GM12878 (cell line): ENCODE measurements around the gene MED31. TPM values are rescaled to one million over a fixed set of nuclear protein-coding genes. Genes with fewer than 3 reads are reported as not detected.

Experiments used
- ATAC-seq: fragments of 200-7000 bp; cut with Tn5 transposase; 3 replicates; pipeline ENCODE4 v1.9.1; 2020; ENCODE audit warnings: mild to moderate bottlenecking, moderate library complexity
- BruUV-seq: library from RNA; stranded (reverse); fragments of 400-500 nt; replicated peaks from 2 replicates; lab custom pipeline; 2021; lab: Mats Ljungman, UMichigan
- CTCF ChIA-PET: fragments of 300-600 bp; sonication (Branson Sonifier 250); formaldehyde crosslinking; extraction: SDS; loops from one replicate; lab custom pipeline; 2021; ENCODE audit warnings: inconsistent platforms; lab: Yijun Ruan, JAX
- POLR2A ChIA-PET: fragments of 350-600 bp; formaldehyde crosslinking; extraction: SDS; loops from one replicate; lab custom pipeline; 2021; ENCODE audit warnings: inconsistent platforms; lab: Charles Lee
- RAD21 ChIA-PET: fragments of 300-600 bp; sonication (Branson Sonifier 250); formaldehyde crosslinking; loops from one replicate; lab custom pipeline; 2023; ENCODE audit warnings: antibody characterized with exemption; ENCODE audit not compliant: unreplicated experiment; lab: Charles Lee
- SMC1A ChIA-PET: fragments of 300-600 bp; sonication (Branson Sonifier 250); formaldehyde crosslinking; loops from one replicate; lab custom pipeline; 2023; ENCODE audit not compliant: unreplicated experiment, uncharacterized antibody; lab: Charles Lee
- DNase-seq: peaks from one replicate; pipeline ENCODE4 v3.0.0-alpha.2; 2011; ENCODE audit warnings: low read depth, low spot score
- FAIRE-seq: peaks from 3 replicates; lab custom pipeline; 2011; peaks lifted over from hg19 to GRCh38; lab: Jason Lieb, UNC
- H2AFZ ChIP-seq: 2 replicates; pipeline ENCODE4 v1.6.0; 2011; ENCODE audit warnings: low read depth, low read length, control low read depth; ENCODE audit not compliant: control insufficient read depth
- H3K27ac ChIP-seq: 2 replicates; pipeline ENCODE4 v1.5.1; 2011; ENCODE audit warnings: control low read depth; ENCODE audit not compliant: control insufficient read depth, insufficient read depth
- H3K27me3 ChIP-seq, 2 experiments: replicated peaks in 1 of 2; 2 replicates each; pipeline versions ENCODE4 v1.6.0 to v1.6.1; 2011; ENCODE audit warnings: low read length in 1 of 2; ENCODE audit not compliant: control insufficient read depth in 2 of 2, insufficient read depth in 2 of 2
- H3K36me3 ChIP-seq, 2 experiments: 2 replicates each; pipeline ENCODE4 v1.5.1; 2011; ENCODE audit warnings: low read length in 1 of 2; ENCODE audit not compliant: control insufficient read depth in 2 of 2, insufficient read depth in 2 of 2
- H3K4me1 ChIP-seq: 2 replicates; pipeline ENCODE4 v1.6.1; 2011; ENCODE audit warnings: mild to moderate bottlenecking, low read length, moderate library complexity, mixed read lengths; ENCODE audit not compliant: control insufficient read depth, insufficient read depth
- H3K4me2 ChIP-seq: 2 replicates; pipeline ENCODE4 v1.6.0; 2011; ENCODE audit warnings: control low read depth; ENCODE audit not compliant: control insufficient read depth, insufficient read depth
- H3K4me3 ChIP-seq: fragments of 200-600 bp; sonication (generic); 2 replicates; pipeline ENCODE4 v1.5.1; 2016
- H3K79me2 ChIP-seq: 2 replicates; pipeline ENCODE4 v1.6.0; 2011; ENCODE audit warnings: low read length; ENCODE audit not compliant: control insufficient read depth, insufficient read depth
- H3K9ac ChIP-seq: 2 replicates; pipeline ENCODE4 v1.8.0; 2011; ENCODE audit warnings: low read length, control low read depth, mixed read lengths; ENCODE audit not compliant: control insufficient read depth, insufficient read depth
- H3K9me3 ChIP-seq: replicated peaks from 3 replicates; pipeline ENCODE4 v1.5.1; 2011; ENCODE audit warnings: mild to moderate bottlenecking, low read length; ENCODE audit not compliant: control insufficient read depth, insufficient read depth
- H4K20me1 ChIP-seq: 2 replicates; pipeline ENCODE4 v1.6.0; 2011; ENCODE audit not compliant: control insufficient read depth, insufficient read depth
- ATF7 ChIP-seq: fragments of 450-650 bp; IDR thresholded peaks from 2 replicates; pipeline ENCODE4 v1.6.1; 2016; ENCODE audit warnings: low read depth, mild to moderate bottlenecking
- BCL11A ChIP-seq: IDR thresholded peaks from 2 replicates; pipeline ENCODE4 v1.6.1; 2011; ENCODE audit warnings: low read depth, low read length
- FOXK2 ChIP-seq: fragments of 450-650 bp; IDR thresholded peaks from 2 replicates; pipeline ENCODE4 v1.6.1; 2017; ENCODE audit warnings: mild to moderate bottlenecking, moderate library complexity
- IKZF2 ChIP-seq, 2 experiments: fragments of 450-650 bp; IDR thresholded peaks; 2 replicates each; pipeline ENCODE4 v1.6.1; 2017; ENCODE audit warnings: mild to moderate bottlenecking in 2 of 2, moderate library complexity in 2 of 2
- JUND ChIP-seq: IDR thresholded peaks from 2 replicates; pipeline ENCODE4 v1.6.1; 2012; ENCODE audit warnings: low read depth, mild to moderate bottlenecking, low read length, improper control_type of control experiment, moderate library complexity
- MTA2 ChIP-seq: fragments of 450-650 bp; IDR thresholded peaks from 2 replicates; pipeline ENCODE4 v1.6.1; 2016; ENCODE audit warnings: low read depth, mild to moderate bottlenecking, moderate library complexity
- MYB ChIP-seq: fragments of 150-350 bp; IDR thresholded peaks from 2 replicates; pipeline ENCODE4 v1.6.1; 2014; ENCODE audit warnings: mild to moderate bottlenecking, low read depth, low read length, borderline replicate concordance
- SREBF1 ChIP-seq: IDR thresholded peaks from 2 replicates; pipeline ENCODE4 v1.6.1; 2012; ENCODE audit warnings: mild to moderate bottlenecking, low read length
- ZBTB11 ChIP-seq: fragments of 450-650 bp; formaldehyde crosslinking; IDR thresholded peaks from 2 replicates; pipeline ENCODE4 v1.5.0; 2022; ENCODE audit warnings: mild to moderate bottlenecking, missing genetic modification characterization
- WGBS: methylation state at CpG from one replicate; pipeline ENCODE4 v1.1.6; 2016; ENCODE audit warnings: low lambda C conversion rate; ENCODE audit not compliant: insufficient replicate concordance, insufficient coverage; ENCODE audit errors: missing lambda C conversion rate; 5-methylcytosine and 5-hydroxymethylcytosine counted together
- in situ Hi-C: fragments of 300-500 bp; cut with MboI; formaldehyde crosslinking; loops from 9 replicates; pipeline ENCODE4 v1.14.3; 2018; ENCODE audit warnings: mixed read lengths
- intact Hi-C: fragments of 100-400 bp; cut with micrococcal nuclease; formaldehyde crosslinking; loops from one replicate; pipeline ENCODE4 v1.14.2; 2022; ENCODE audit not compliant: unreplicated experiment
- polyA plus RNA-seq, 11 experiments: library from polyadenylated mRNA; depleted of rRNA in 4 of 11; unstranded in 6 of 11; stranded (reverse) in 5 of 11; fragments of >200 nt; fragmentation: Nextera tagmentation in 4 of 11; fragmentation: Illumina TruSeq in 1 of 11; extraction: Ambion mirVana in 4 of 11; extraction: Trizol in 1 of 11; gene quantifications; 1 replicate in 1 of 11; 2 replicates in 10 of 11; pipeline versions ENCODE4 v1.2.1 to v1.2.3, GENCODE V29; 2011 to 2016; ENCODE audit warnings: inconsistent platforms in 2 of 11, missing spikeins in 2 of 11, low read depth in 1 of 11
- total RNA-seq, 4 experiments: library from RNA; depleted of rRNA in 3 of 4; stranded (reverse); fragments of >200 nt in 3 of 4; fragmentation: Illumina TruSeq in 1 of 4; extraction: Trizol in 1 of 4; gene quantifications; 2 replicates each; pipeline versions ENCODE4 v1.2.1 to v1.2.3, GENCODE V29; 2013 to 2021

MED31 gene
- total and polyA plus RNA-seq, 10 of the 15 experiments (the other 5 are each of a cell fraction or from before 2014, with no cell fraction given), result 14.4 to 71.1 (median 34.6) TPM

GRCh38 chr17:6641247-6641863, 10.1 kb downstream of the MED31 start:
- Histone ChIP-seq H3K9me3 (no peaks in the 10 kb centered on the region), H3K4me2 (peak overlapping the region; percentile 83), H3K27me3 (no peaks in the 10 kb centered on the region), H4K20me1 (no peaks in the 10 kb centered on the region), H3K27ac (peak overlapping the region; percentile 83), H3K36me3 (peaks cover 0 to 12% of the 10 kb centered on the region in 2 experiments; a peak in 1 of 4 replicates), H3K9ac (peak overlapping the region; percentile 84), H3K4me1 (peaks cover 11% of the 10 kb centered on the region; the same call in 1 of the 2 replicates), H2AFZ (peak overlapping the region; percentile 96), H3K79me2 (peaks cover 33% of the 10 kb centered on the region), H3K4me3 (peak overlapping the region; percentile 87)
- ChIA-PET RAD21 (no interaction called here), SMC1A (interaction anchor here (0.7 to 2.1 kb wide), 3 partner anchors 9 to 168 kb away, joined by 3 to 8 read pairs (median 6); partner anchors contain the start of genes C17orf100 and MED31), POLR2A (interaction anchor here (0.8 to 2.0 kb wide), 3 partner anchors 9 to 16 kb away, joined by 3 to 11 read pairs (median 5); partner anchors contain the start of gene MED31), CTCF (interaction anchor here (2.2 kb wide), 1 partner anchor 168 kb away, joined by 9 read pairs; no protein-coding TSS in a partner anchor)
- DNase-seq, result no peak
- intact Hi-C loops (no loop called here), in situ Hi-C loops (no loop called here)
- peak; percentile 17 for ATAC-seq
- BruUV-seq, result TSS peak; percentile 80
- no peak for FAIRE-seq
- WGBS, result 3% methylated on average over 20 of the region's 20 CpGs
- TF ChIP-seq SREBF1 (no peak), ZBTB11 (CRISPR knock-in tag) (no peak), BCL11A (no peak), MYB (no peak), IKZF2 (IDR thresholded peaks at IDR 0.05) (0 out of 4 replicates have a peak, but pooled peaks of 1 of the 2 experiments have one; percentile 1), ATF7 (0 out of 2 replicates have a peak, but pooled peaks have one; percentile 6), FOXK2 (peak; percentile 30; the same call in 1 of the 2 replicates), MTA2 (no peak), JUND (no peak)
